Activated naive CD8-positive, alpha-beta T cell treated with anti-CD3 and anti-CD28 coated beads, Interleukin-2, amount 50 U/mL, for 16 hours (primary cell): ENCODE measurements around the gene MSL3B.

Experiments
- DNase-seq: peaks from one replicate; pipeline ENCODE4 v3.0.0-alpha.2; 2020; ENCODE audit warnings: low read depth, low spot score

Gene MSL3B

DNA sequence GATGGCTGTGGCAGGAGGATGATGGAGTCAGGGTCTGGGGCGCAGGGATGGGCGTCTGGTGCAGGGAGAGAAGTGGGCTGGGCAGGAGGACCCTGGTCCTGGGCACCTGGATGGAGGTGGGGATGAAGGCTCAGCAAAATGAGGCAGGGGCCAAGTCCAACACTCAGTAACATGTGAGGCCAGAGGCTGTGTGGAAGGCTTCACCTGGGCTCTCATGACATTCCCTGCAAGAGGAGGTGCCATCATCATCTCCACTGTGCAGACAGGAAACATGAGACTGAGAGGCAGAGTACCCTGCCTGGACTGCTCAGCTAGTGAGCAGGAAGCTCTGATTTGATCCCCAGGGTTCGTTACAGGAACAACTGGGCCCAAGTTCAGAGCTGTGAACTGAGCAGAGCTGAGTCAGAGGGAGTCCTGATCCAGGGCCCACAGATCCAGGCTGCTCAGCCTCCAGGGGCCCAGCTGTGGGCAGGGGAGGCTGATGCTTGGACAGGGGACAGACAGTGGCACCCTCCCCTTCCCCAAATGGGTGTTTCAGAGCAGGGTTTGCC, 50.8 kb downstream of the MSL3B start:
- DNase-seq = no peak

- no peak for DNase-seq
Observed at GRCh38 chr2:233816771-233817170, 51.4 kb downstream of the MSL3B start.

- no peak for DNase-seq
Observed at GRCh38 chr2:233816334-233816733, 51.9 kb downstream of the MSL3B start.

GRCh38 chr2:233815861-233816260, 52.3 kb downstream of the MSL3B start:
- no peak for DNase-seq
